ENCODE data around the gene ANKAR.
"Not testable (repeated sequence)": the region's sequence is repeated elsewhere in the genome, so short reads cannot be mapped to it uniquely, and the experiment has no call there.

Gene ANKAR

DNA sequence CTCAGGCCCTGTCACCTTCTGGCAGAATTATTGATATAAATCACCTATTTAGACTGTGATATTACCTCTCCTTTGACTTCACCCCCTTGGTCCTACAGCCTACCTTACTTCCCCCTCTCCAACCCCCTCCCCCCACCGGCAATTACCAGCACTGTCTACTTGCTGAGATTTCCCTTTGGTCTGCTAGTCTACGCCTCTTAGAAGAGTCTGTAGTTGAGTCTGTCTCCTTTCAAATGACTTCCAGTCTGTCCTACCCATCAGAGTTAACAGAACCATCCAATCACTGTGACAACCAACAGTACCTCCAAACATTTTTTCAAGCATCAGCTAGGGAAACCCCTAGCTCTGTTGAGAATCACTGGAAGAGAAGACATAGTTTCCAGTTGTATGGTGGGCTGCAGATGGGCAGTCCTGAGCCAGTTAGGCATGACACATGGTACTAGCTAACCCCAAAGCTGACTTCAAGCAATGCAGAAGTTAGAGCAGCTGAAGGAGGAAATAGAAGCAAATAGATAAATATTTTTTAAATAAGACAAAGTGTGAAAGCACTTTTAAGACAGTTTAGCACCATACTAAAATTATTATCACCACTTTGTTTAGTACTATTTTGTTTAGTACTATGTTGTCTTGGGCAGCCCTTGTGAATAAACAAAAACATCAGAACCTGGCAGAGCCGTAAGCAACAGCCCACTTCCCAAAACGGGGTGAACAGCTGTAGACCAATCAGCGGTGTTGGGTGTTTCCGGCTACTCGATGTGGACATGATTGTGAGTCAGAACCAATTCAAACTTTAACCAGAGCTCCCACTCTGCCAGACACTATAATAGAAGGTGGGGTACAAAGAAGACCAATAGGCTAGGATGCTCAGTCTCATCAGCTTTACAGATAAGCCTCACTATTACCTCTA, 15.9 kb upstream of the ANKAR start:
- intact Hi-C loops (cut with DNase I): no loop called here
- DNase-seq: no peak

GRCh38 chr2:189659734-189660133, 14.7 kb upstream of the ANKAR start:
- intact Hi-C loops (cut with DNase I): loop anchor here (5.0 kb wide), 1 partner anchor 103 kb away; the partner anchor contains the start of gene OSGEPL1
- DNase-seq: no peak

DNA sequence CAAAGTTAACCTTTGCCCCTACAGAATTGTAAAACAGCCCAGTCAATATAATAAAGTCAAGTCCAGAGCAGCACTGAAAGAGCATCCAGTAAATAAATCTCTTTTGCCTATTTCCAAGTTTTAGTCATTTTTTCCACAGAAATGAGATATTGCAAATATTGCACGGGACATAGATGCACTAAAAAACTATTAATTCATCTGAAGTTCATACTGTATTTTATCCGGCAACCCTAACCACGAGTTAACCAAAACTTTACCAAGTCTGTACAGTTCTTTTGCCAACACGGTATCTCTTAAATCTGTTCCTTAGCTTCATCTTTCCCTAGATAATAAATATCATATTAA, 13.7 kb upstream of the ANKAR start:
- intact Hi-C loops (cut with DNase I): loop anchor here (1.0 to 5.0 kb wide), 4 partner anchors 14 to 410 kb away; partner anchors contain the start of genes ANKAR and OSGEPL1
- DNase-seq: no peak

GRCh38 chr2:189661148-189661956, 13.1 kb upstream of the ANKAR start, which contains the start of gene ASNSD1:
ASNSD1 (plus strand) TSS chr2:189661459; CDS start chr2:189666133, 4,674 bp downstream.
- intact Hi-C loops (cut with DNase I): loop anchor here (1.0 to 5.0 kb wide), 4 partner anchors 13 to 409 kb away; partner anchors contain the start of genes ANKAR and OSGEPL1
- peak; percentile 88 to 99 (median 93) for DNase-seq

DNA sequence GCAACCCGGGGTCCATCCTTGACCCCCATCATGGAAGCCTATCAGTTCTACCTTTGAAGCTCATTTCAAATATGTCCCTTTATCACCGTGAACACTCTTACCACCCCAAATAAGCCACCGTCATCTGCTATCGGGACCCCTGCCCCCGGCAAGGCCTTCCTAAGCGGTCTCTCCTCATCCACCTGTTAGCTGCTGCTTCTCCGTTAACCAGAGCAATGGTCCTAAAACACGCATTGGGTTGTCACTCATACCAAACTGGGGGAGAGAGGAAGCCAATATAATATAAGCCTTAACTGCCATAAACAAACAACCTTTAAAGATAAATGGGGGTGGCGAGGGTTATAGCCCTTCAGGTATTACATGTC, 12.5 kb upstream of the ANKAR start:
- no peak for DNase-seq
- intact Hi-C loops (cut with DNase I): loop anchor here (1.0 to 5.0 kb wide), 4 partner anchors 12 to 408 kb away; partner anchors contain the start of genes ANKAR and OSGEPL1

- intact Hi-C loops (cut with DNase I): loop anchor here (5.0 kb wide), 1 partner anchor 100 kb away; the partner anchor contains the start of gene OSGEPL1
- DNase-seq: no peak
These were observed 11.7 kb upstream of the ANKAR start for GRCh38 chr2:189662669-189663226.

- intact Hi-C loops (cut with DNase I): loop anchor here (5.0 kb wide), 1 partner anchor 99 kb away; the partner anchor contains the start of gene OSGEPL1
- not testable (repeated sequence) for DNase-seq
These were observed 11.2 kb upstream of the ANKAR start for GRCh38 chr2:189663319-189663718.

DNA sequence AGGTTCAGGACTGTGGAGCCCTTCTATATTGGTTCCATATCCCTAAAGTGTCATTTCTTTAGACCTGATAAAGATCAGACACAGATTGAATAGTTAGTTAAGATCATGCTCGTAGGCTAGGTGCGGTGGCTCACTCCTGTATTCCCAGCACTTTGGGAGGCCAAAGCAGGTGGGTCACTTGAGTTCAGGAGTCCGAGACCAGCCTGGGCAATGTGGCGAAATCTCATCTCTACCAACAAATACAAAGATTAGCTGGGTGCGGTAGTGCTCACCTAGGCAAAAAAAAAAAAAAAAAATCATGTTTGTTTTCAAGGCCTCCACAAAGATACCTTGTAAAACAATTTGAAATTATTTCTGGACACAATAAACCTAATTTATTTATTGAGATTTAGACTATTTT, 4.6 kb upstream of the ANKAR start:
- DNase-seq: no peak
- intact Hi-C loops (cut with DNase I): no loop called here

DNA sequence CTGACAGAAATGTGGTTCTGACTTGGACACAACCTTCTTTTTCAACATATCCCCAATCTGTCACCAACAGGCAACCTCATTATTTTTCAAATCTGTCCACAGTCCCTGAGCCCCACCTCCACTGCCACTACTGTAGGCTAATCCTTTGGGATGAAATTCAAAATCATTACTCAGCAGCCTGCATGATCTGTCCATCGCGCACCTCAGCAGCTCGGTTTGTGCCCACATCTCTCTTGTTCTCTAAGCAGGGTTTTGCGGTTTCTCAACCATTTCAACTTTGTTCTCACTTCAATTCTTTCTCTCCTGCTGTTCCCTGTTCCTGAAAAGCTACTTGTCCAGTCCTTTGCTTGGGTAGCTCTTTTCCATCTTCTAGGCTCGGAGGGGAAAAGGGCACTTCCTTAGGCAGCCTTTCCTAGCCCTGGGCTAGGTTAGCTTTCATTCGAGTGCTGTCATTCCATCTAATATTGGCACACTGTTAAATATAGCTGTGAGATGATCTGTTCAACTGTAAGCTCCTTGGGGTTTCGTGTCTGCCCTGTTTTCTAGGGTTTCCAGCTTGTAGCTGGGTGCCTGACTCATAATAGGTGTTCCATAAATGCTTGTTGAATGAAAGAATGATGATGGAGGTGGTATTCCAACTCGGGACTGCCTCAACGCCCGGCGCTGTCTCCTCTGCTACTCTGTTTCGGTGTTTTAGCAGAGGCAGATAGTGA, 653 bp upstream of the ANKAR start:
- intact Hi-C loops (cut with DNase I): loop anchor here (1.0 kb wide), 1 partner anchor 13 kb away; the partner anchor contains the start of gene ASNSD1
- DNase-seq: no peak

- intact Hi-C loops (cut with DNase I): no loop called here
- DNase-seq: no peak
These were observed 2.0 kb downstream of the ANKAR start for GRCh38 chr2:189676471-189676870.

- DNase-seq: no peak
- intact Hi-C loops (cut with DNase I): no loop called here
These were observed 4.8 kb downstream of the ANKAR start for GRCh38 chr2:189679226-189679625.

DNA sequence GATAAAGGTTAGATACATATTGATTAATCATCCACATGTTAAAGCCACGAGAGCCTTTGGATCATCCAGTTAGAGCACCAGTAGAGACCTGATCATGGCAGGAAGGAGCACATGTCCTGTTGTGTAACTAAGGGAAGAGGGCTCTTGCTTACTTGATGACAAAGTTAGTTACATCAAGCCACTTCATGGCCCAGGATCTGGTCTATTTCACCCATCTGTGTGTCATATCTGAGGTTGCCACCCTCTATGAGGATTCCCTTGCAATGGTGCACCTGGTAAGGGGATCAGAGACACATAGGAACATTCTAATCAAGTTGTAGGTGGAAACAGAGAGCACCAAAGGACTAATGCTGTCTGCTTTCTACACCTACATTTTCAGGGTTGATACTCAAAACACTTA, 6.7 kb downstream of the ANKAR start:
- no peak for DNase-seq

GRCh38 chr2:189681903-189682302, 7.4 kb downstream of the ANKAR start:
- no peak for DNase-seq
- intact Hi-C loops (cut with DNase I): no loop called here

More for the DNA sequence above, 6.7 kb downstream of the ANKAR start:
- intact Hi-C loops (cut with DNase I): no loop called here

GRCh38 chr2:189683348-189683747, 8.9 kb downstream of the ANKAR start:
- no peak for DNase-seq
- intact Hi-C loops (cut with DNase I): no loop called here

- DNase-seq: no peak
- intact Hi-C loops (cut with DNase I): no loop called here
These were observed 10.3 kb downstream of the ANKAR start for GRCh38 chr2:189684811-189685210.

DNA sequence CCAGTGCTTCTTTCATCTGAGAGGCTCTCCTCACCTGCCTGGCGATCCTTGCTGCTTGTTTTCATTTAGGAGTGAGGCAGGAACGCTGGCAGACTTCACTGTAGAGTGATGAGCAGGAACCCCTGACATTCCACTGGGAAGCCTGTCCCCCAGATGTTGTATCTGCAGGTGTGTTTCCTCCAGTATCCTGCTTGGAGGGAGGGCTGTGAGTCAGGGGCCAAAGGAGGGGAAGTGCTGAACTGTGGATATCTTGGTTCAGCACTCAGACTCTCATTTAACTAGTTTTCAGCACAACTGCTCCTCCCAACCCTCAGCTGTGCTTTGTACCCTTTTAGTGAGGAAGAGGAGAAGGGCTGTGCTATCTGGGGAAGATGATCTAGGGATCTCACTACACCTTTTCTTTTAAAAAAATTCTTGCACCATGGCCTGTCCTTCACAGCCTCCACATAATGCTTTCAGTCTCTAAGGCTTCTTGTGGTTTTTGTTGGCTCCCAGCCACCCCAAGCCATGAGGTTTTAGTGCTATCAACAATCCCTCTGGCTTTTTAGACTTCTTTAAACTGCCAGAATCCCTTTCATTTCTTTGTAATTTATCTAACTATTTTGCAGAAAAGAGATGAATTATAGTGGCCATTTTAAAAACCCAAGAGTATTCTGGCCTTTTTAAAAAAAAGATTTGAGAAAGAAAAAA, 11.2 kb downstream of the ANKAR start:
- no peak for DNase-seq
- intact Hi-C loops (cut with DNase I): no loop called here

- DNase-seq; intact Hi-C loops (cut with DNase I): not testable (repeated sequence)
These were observed 13.3 kb downstream of the ANKAR start for GRCh38 chr2:189687796-189688195.

- DNase-seq: no peak
- intact Hi-C loops (cut with DNase I): no loop called here
These were observed 21.8 kb downstream of the ANKAR start for GRCh38 chr2:189696223-189696622.

Data from posterior cingulate gyrus (tissue), 11 donors.